ENCODE measurements around the gene OR6J1.
"Not testable (repeated sequence)": the region's sequence is repeated elsewhere in the genome, so short reads cannot be mapped to it uniquely, and the experiment has no call there.

The OR6J1 gene

DNA sequence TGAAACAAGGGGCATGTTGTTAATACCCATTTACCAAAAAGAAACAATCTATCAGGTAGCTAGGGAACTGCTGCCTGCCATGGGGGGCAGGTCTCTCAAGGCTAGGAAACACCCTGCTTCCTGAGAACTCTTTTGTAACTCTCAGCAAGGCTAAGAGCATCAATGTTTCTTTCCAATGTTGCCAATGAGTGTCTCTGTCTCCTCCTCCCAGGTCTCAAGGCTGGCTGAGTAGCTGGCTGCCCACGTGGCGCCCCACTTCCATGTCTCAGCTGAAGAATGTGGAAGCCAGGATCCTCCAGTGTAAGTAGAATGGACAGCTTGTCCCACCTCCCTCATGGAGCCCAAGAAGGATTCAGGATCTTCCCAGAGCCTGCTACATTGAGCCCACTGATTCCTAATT, 42.7 kb downstream of the OR6J1 start:
- DNase-seq: no peak

DNA sequence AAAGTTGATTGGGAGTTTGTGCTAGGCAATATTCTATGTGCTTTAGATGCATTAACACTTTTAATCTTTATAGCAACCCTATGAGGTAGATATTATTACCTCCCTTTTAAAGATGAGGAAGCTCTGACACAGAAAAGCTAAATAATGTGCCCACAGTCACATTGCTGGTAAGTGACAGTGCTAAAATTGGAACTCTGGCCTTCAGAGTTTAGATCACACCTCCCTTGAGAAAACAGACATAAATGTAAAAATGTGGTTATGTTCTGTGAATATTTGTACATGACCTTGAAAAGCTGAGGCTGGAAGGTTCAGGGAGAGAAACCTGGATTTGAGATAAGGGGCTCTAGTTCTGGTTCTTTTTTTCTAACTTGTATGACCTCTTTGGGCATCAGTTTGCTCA, 44.1 kb downstream of the OR6J1 start:
- DNase-seq: no peak

DNA sequence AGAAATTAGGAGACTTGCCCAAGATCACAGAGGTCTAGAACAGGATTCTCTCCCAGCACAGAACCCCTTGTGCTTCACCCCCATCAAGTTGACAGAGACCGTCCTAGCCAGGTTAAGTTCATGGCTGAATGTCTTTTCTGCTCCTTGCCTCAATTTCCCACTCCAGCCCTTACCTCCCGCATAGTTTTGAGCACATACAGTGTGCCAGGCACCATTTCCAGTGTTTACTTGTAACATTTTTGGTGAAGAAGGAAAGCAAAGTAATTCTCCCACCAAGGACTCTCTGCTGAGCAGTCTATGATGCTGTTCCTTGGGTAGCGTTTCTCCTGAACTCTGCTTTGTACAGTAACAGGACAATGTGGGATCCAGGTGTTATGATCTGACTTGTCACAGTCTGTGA, 44.8 kb downstream of the OR6J1 start:
- no peak for DNase-seq

DNA sequence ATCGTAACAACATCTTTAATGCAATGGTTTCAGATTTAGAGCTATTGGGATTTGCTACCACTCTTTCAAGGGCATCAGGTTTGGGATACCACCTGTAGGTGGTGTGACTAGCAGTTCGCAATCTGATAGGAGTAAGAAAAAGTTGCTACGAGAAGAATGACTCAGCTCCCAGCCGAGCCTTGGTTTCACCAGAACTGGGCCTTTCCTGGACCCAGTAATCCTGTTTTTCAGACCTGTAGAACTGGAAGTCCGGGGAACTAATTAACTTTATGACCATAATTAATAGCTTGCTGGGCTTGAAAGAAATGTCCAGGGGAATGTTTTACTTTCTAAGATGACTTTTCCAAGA, 45.3 kb downstream of the OR6J1 start:
- DNase-seq: peak in 2 of 3 experiments; percentile 36 to 75

DNA sequence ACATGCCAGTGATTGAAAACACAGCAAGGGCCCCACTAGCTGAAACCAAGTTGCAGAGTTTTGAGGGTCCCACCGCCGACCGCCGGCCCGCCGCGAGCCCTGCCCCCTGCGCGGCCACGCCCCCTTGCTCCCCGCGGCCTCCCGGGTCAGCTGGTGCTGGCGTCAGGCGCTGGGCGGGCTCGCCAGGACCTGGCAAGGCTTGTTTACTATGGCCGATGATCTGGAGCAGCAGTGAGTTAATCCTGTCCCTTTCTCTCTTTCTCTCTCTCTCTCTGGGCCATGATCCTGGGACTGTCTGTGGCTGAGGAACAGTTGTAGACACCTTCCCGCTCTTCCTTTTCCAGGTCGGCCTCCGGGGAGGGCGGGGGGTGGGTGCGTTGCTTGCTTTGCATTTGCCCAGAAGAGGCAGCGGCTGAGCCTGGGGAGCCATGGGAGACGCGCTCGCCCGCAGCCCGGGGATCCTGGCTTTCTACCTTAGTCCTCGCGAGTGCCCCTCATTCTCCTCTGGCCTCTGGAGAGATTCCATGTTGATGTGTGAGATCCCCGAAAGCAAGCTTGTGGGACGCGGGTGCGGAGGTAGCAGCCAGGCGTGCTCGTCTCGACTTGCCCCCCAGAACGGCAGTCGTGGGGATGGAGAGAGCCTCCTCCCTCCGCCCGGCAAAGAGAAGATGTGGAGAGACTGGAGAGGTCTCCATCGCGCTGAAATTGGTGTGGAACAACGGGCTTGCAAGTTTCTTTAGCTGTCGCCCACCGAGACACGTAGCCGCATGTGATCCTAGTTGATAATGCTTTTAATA, 45.9 kb downstream of the OR6J1 start, which contains the start of gene ABHD4:
Gene ABHD4 (plus strand): TSS at position 202 of the 797 bp plus-strand sequence. CDS start 7 bp downstream, at position 209.
- DNase-seq: peak; percentile 64 to 83 (median 79)

DNA sequence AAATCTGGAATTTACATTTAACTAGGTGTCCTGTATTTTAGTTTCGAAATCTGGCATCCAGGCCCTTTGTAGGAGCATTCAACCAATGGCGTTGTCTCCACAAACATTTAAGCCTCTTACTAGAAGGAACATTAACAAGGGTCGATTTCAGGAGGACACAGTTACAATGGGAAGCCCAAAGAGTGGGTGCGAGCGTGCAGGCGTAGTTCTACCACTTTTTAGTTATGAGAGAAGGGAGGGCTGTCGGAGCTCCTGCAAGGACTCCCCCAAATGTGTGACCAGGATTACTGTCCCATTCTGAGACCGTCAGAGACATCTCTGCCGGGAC, 46.4 kb downstream of the OR6J1 start:
- no peak for DNase-seq

DNA sequence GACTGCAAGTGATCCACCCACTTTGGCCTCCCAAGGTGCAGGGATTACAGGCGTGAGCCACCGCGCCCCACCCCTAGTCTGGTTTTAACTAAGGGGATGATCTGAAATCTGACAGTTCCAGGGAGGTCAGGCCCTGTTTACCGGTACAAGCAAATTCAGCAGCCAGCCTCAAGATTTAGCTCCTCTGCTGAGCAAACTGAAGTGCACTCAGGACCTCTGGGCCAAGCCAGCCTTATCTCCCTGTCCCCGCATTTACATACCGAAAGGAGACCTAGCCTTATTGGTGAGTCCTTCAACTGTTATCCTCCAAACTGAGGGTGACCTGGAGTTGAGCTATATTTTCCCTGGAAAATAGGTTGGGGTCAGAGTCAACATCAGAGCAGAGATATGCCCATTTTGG, 46.9 kb downstream of the OR6J1 start:
- DNase-seq: no peak

DNA sequence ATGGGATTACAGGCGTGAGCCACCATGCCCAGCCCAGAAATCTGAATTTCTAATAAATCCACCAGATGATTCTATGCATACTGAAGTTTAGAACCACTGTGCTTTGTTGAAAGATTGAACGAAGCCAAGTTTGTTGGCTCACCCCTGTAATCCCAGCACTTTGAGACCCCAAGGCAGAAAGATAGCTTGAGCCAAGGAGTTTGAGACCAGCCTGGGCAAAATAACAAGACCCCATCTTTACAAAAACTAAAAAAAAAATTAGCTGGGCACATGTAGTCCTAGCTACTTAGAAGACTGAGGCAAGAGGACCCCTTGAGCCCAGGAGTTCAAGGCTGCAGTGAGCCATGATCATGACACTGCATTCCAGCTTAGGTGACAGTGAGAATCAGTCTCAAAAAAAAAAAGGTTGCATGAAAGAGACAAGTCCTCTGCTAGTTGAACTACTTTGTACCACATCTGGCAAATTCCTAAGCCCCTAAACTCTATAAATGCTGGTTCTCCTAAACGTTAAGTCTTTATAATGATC, 47.7 kb downstream of the OR6J1 start:
- DNase-seq: no peak

DNA sequence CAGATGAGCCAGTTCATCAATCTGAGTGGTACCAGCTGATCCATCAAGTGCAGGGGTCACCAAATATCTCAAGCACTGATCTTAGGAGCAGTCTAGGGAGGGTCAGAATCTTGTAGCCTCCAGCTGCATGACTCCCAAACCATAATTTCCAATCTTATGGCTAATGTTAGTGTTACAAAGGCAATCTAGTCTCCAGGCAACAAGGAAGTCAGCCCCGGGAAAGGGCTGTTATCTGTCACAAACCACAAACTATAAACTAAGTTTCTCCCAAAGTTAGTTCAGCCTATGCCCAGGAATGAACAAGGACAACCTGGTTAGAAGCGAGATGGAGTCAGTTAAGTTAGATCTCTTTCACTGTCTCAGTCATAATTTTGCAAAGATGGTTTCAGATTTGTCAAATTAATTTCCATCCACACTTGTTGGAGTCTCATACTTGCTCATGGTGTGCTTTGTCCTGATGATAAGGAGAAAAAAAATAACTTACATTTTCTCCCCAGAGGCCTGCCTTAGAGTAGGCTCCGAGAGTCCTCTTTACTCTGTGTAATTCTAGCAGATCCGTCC, 49.9 kb downstream of the OR6J1 start:
- no peak for DNase-seq

DNA sequence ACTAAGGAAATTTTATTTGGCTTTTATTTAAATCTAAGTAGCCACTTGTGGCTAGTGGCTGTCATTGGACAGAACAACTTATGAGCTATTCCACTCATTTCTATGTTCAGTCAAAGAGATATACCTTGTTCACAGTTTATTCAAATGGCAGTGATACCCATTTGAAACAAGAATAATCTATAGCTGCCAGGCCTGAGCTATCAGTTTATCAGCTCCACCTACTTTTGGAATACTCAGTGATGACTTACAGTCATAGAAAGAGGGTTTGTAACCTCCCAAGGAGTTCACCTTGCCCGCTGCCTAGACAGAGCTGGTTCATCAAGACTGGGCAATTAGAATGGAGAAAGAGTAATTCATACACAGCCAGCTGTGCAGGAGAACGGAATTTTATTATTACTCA, 50.6 kb downstream of the OR6J1 start:
- no peak for DNase-seq

DNA sequence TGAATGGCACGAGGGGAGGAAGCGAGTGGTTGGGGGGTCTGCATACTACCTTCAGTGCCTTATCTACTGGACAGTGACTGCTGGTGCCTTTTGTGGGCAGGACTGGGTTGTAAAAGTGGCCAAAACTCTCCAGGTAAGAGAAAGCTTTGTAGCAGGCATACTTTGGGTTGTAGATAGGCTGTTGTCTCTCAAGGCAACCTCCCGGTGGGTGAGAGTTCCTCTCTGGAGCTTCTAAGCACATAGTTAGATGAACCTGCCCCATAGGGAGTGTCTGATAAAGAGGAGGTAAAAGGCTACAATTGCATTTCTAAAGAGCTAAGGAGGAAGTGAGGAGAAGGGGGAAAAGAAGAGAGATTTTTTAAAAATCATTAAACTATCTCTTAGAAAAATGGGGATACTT, 51.0 kb downstream of the OR6J1 start:
- DNase-seq: no peak

DNA sequence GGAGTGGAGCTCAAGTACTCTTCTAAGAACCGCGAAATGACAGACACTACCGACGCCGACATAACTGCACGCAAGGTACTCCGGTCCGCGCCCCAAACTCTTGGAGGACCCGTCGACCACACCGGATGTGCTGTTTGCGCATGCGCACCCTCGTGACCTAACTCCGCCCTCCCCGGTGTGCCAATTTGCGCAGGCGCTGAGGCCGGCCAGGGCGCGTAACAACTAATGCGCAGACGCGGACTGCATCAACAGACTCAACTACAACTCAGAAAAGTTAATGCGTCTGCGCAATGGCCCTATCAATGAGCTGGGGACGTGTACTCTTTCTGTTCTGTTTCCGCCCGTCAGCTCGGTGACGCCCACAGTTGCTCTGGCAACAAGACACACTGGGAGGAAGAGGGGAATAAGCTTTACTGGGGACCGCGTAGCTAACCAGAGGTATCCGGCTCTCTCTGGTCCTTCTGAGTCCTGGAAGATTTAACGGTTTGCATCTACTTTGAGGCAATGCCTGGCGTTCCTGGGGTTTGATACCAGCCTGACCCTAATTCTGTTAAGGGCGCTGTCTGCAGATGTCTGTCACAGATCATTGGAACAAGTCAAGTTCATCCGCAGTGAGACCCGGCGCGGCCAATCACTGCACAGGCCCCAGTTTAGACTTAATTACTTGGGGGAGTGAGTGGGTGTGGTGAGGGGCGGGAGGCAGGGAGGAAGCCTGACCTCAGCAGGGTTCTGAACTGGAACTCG, 54.9 kb downstream of the OR6J1 start, which contains the start of gene DAD1:
Gene DAD1 (minus strand): TSS at position 129 of the 744 bp plus-strand sequence. CDS start 67 bp downstream, at position 62.
- peak; percentile 99 to 100 (median 99) for DNase-seq

DNA sequence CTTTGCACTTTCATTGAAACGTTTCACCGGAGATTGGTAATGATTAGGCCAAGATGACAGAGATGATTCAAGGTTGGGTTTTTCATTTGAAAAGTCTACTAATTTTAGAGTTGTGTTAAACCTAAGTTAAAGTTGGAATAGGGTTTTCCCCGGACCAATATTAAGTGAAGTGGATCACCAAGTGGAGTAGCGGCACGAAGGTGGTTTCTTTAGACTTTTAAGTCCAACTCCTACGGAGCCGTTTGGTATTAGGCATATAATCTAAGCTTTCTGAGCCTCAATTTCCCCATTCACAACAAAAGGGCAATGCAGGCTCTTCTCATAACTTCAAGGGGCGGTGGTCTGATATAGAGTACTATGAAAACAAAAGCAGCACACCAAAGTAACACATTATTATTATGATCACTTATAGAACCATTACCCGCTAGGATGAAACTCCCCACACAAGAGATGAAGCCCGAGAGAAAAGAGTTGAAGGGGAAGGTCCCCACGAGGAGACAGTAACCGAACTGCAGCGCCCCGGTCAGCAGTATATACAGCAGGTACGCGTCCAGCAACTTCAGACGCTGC, 55.5 kb downstream of the OR6J1 start:
- DNase-seq: no peak

DNA sequence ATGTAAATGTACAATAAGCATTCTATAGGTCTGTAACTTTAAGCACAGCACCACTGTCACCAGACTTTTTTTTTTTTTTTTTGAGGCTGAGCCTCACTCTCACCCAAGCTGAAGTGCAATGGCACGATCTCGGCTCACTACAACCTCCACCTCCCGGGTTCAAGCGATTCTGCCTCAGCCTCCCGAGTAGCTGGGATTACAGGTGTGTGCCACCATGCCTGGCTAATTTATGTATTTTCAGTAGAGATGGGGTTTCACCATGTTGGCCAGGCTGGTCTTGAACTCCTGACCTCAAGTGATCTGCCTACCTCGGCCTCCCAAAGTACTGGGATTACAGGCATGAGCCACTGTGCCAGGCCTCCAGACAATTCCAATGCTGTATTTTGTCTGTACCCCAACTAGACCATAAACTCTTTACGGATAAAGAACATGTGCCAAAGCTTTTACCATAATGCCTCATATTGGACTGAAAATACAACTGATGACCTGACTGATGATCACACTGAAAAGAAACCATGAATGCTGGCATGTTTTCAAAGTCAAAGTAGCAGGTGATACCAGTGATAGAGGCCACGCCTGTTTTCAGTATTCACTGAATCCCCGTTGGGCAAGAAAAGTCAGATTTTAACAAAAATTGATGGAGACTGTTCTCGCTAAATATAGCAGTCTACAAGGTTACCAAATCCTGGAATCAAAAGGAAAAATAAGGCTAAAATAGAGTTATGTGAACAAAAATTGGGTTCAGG, 56.3 kb downstream of the OR6J1 start:
- not testable (repeated sequence) for DNase-seq

DNA sequence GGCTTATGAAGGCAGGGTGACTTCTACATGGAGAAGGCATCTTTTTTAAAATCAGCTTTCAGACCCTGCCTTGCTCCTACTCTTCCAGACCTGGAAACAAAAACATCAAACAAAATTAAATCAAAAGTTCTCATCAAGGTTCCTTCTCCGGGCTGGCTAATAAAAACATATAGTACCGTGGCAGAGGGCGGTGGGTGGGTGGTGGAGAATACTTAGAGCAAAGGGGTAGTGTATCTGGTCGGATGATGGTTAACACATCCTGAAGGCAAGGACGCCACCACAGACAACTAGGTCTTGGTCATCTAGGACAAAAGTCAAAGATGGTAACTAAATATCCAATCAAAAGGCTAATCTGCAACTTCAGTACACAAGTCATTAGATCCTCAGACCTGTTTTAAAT, 56.9 kb downstream of the OR6J1 start:
- no peak for DNase-seq

DNA sequence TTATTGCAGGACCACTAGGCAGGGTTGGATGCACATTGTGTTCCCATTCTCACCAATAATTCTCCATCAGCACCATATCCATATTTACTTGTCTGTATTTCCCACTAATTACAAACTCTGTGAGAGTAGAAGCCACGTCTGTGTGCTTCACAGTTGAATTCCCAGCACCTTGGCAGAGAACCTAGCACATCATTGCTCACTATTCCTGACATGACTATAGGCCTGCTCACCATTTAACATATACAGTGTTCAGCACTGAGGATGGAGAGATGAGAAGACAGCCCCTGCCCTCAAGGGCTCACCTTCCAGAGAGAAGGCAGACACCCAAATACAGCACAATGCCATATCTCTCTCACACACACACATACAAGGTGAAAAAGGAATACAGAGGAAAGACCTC, 60.2 kb downstream of the OR6J1 start:
- no peak for DNase-seq

Measured in NCI-H1417 (cell line).